ENCODE results near the gene NR1H4.

DNA sequence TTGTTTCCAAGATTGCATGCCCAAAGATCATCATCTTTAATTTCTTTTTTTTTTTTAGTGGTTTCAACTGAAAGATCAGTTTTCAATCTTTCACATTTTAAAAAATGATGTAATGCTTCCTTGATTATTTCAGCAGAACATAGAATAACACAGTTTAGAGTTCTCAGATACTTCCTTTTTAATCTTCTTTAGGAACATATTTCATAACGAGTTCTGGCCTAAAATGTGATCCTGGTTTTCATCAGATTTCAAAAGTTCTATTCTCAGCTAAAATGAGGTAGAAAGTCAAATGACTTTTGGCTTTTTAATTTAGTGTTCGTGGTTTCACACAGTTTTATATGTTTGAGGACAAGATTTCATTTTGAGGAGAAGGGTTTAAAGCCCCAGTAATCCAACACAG is 40.0 kb upstream of the NR1H4 start:
- TF ChIP-seq, protein P1, sequence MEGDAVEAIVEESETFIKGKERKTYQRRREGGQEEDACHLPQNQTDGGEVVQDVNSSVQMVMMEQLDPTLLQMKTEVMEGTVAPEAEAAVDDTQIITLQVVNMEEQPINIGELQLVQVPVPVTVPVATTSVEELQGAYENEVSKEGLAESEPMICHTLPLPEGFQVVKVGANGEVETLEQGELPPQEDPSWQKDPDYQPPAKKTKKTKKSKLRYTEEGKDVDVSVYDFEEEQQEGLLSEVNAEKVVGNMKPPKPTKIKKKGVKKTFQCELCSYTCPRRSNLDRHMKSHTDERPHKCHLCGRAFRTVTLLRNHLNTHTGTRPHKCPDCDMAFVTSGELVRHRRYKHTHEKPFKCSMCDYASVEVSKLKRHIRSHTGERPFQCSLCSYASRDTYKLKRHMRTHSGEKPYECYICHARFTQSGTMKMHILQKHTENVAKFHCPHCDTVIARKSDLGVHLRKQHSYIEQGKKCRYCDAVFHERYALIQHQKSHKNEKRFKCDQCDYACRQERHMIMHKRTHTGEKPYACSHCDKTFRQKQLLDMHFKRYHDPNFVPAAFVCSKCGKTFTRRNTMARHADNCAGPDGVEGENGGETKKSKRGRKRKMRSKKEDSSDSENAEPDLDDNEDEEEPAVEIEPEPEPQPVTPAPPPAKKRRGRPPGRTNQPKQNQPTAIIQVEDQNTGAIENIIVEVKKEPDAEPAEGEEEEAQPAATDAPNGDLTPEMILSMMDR (IDR thresholded peaks at IDR 0.05 in 2 of 3, conservative IDR thresholded peaks at IDR 0.05 in 1 of 3; ENCODE audit: insufficient read depth in 2 of 3, low read depth in 1 of 3, low read length in 3 of 3), result no peak
- no peak for TF ChIP-seq ARHGAP35 (IDR thresholded peaks at IDR 0.05; ENCODE audit: partially characterized antibody)
- TF ChIP-seq MEF2A (IDR thresholded peaks at IDR 0.05; ENCODE audit: control insufficient read depth, low read depth, low read length), result no peak
- no peak for TF ChIP-seq MTF1 (CRISPR knock-in tag; IDR thresholded peaks at IDR 0.05; ENCODE audit: borderline replicate concordance)
- TF ChIP-seq, protein P2, sequence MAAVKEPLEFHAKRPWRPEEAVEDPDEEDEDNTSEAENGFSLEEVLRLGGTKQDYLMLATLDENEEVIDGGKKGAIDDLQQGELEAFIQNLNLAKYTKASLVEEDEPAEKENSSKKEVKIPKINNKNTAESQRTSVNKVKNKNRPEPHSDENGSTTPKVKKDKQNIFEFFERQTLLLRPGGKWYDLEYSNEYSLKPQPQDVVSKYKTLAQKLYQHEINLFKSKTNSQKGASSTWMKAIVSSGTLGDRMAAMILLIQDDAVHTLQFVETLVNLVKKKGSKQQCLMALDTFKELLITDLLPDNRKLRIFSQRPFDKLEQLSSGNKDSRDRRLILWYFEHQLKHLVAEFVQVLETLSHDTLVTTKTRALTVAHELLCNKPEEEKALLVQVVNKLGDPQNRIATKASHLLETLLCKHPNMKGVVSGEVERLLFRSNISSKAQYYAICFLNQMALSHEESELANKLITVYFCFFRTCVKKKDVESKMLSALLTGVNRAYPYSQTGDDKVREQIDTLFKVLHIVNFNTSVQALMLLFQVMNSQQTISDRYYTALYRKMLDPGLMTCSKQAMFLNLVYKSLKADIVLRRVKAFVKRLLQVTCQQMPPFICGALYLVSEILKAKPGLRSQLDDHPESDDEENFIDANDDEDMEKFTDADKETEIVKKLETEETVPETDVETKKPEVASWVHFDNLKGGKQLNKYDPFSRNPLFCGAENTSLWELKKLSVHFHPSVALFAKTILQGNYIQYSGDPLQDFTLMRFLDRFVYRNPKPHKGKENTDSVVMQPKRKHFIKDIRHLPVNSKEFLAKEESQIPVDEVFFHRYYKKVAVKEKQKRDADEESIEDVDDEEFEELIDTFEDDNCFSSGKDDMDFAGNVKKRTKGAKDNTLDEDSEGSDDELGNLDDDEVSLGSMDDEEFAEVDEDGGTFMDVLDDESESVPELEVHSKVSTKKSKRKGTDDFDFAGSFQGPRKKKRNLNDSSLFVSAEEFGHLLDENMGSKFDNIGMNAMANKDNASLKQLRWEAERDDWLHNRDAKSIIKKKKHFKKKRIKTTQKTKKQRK (IDR thresholded peaks at IDR 0.05; ENCODE audit: borderline replicate concordance, low read depth, low read length), result no peak
- TF ChIP-seq ZNF263 (CRISPR knock-in tag; IDR thresholded peaks at IDR 0.05; ENCODE audit: borderline replicate concordance), result no peak
- no peak for TF ChIP-seq RAD21 (CRISPR knock-in tag; conservative IDR thresholded peaks at IDR 0.05 in 1 of 2, IDR thresholded peaks at IDR 0.05 in 1 of 2)
- no peak for TF ChIP-seq BHLHE40 (IDR thresholded peaks at IDR 0.05; ENCODE audit: low read length)
- TF ChIP-seq ZNF12 (CRISPR knock-in tag; IDR thresholded peaks at IDR 0.05), result no peak
- no peak for TF ChIP-seq POLR2A (conservative IDR thresholded peaks at IDR 0.05)
- no peak for TF ChIP-seq E2F6 (IDR thresholded peaks at IDR 0.05; ENCODE audit: borderline replicate concordance in 1 of 2, extremely low read depth in 1 of 2, insufficient read depth in 1 of 2, insufficient read length in 1 of 2, low read depth in 1 of 2, low read length in 1 of 2, poor library complexity in 1 of 2, severe bottlenecking in 1 of 2)

Data from K562 (cell line).